ENCODE results near the gene PACRG. TPM values are rescaled to one million over a fixed set of nuclear protein-coding genes. Genes with fewer than 3 reads are reported as not detected.

Gene PACRG
- total and polyA plus RNA-seq, 2 of the 8 experiments (the other 6 are each of a cell fraction or from before 2014, with no cell fraction given): 0.44 to 0.54 TPM

DNA sequence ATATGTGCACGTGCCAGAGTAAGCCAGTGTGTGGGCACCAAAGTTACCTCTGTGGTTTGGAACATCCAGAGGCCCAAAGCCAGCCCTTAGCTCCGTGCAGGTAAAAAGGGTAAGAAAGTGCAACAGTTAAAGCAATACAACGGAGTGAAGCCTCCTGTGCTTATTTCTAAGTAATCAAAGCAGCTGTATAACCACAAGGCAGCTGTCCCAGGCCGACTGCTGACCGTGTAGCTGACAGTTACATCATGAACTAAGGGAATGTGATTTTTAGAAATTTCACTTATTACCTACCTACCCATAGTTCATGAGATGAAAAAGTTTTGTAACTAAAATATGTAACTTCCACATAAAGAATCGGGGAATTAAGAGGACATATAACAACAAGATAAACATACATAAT, 565.5 kb downstream of the PACRG start:
- H4K91ac ChIP-seq (replicated peaks; ENCODE audit: insufficient read length, low read length): no peak overlapping the region
- H3K4ac ChIP-seq (replicated peaks; ENCODE audit: insufficient read length, low read depth, low read length): no peak overlapping the region
- no peak overlapping the region for H4K5ac ChIP-seq (ENCODE audit: insufficient read length, low read depth, low read length)
- no peaks in the 10 kb centered on the region for H3K9me3 ChIP-seq (ENCODE audit: insufficient read depth in 2 of 2, low read depth in 1 of 2, low read length in 1 of 2)
- H2BK5ac ChIP-seq (ENCODE audit: low read depth, low read length): no peak overlapping the region
- no peak overlapping the region for H3K4me2 ChIP-seq (ENCODE audit: insufficient read depth in 1 of 2, low read depth in 2 of 2, low read length in 2 of 2)
- H2BK120ac ChIP-seq (replicated peaks; ENCODE audit: low read depth, low read length): no peak overlapping the region
- TF ChIP-seq RBBP5 (IDR thresholded peaks at IDR 0.05; ENCODE audit: borderline replicate concordance, low read depth, low read length) (no peak), TCF12 (IDR thresholded peaks at IDR 0.05; ENCODE audit: low read depth, low read length) (no peak), POLR2AphosphoS5 (IDR thresholded peaks at IDR 0.05; ENCODE audit: low read depth, low read length) (no peak), ASH2L (IDR thresholded peaks at IDR 0.05; ENCODE audit: low read length) (no peak), SP4 (IDR thresholded peaks at IDR 0.05; ENCODE audit: low read length) (no peak), GTF2F1 (IDR thresholded peaks at IDR 0.05; ENCODE audit: borderline replicate concordance, low read depth, low read length) (no peak), CBX5 (IDR thresholded peaks at IDR 0.05; ENCODE audit: low read depth, low read length) (no peak), CTBP2 (IDR thresholded peaks at IDR 0.05; ENCODE audit: borderline replicate concordance, insufficient read depth, insufficient read length, low read length) (no peak), SIN3A (conservative IDR thresholded peaks at IDR 0.05 in 1 of 2, IDR thresholded peaks at IDR 0.05 in 1 of 2; ENCODE audit: low read depth in 1 of 2, low read length in 2 of 2) (no peak), SRF (IDR thresholded peaks at IDR 0.05; ENCODE audit: low read depth, low read length) (no peak), RAD21 (IDR thresholded peaks at IDR 0.05 in 1 of 2, conservative IDR thresholded peaks at IDR 0.05 in 1 of 2; ENCODE audit: low read depth in 2 of 2, low read length in 2 of 2) (no peak)
- no peaks in the 10 kb centered on the region for H3K79me1 ChIP-seq (ENCODE audit: low read depth, low read length)
- ChIA-PET CTCF (ENCODE audit: partially characterized antibody) (interaction anchor here (0.6 kb wide), 1 partner anchor 347 kb away, joined by 3 read pairs; no protein-coding TSS in a partner anchor), POLR2A (ENCODE audit: partially characterized antibody) (no interaction called here)
- no peak overlapping the region for H2BK20ac ChIP-seq (ENCODE audit: low read length)
- FAIRE-seq: no peak
- WGBS, 2 experiments (ENCODE audit: extremely low coverage in 1 of 2, insufficient coverage in 1 of 2, insufficient read length in 1 of 2, insufficient replicate concordance in 2 of 2, low coverage in 1 of 2, low lambda C conversion rate in 2 of 2, missing lambda C conversion rate in 1 of 2): 88% methylated on average over 6 of the region's 6 CpGs; no CpG with 5 or more reads in 1 of the 2 experiments
- no peak overlapping the region for H3K56ac ChIP-seq (replicated peaks; ENCODE audit: insufficient read length, low read depth, low read length)
- H3K27ac ChIP-seq (ENCODE audit: low read depth, low read length): no peak overlapping the region
- no peak overlapping the region for H3K4me3 ChIP-seq (ENCODE audit: extremely low read depth in 1 of 4, insufficient read depth in 2 of 4, low read depth in 3 of 4, low read length in 4 of 4)
- no peak overlapping the region for H3K23ac ChIP-seq (ENCODE audit: insufficient read length)
- H4K8ac ChIP-seq (ENCODE audit: extremely low read depth, insufficient read depth, low read length): no peak overlapping the region
- peak overlapping the region; percentile 76; the same call in 1 of the 2 replicates for H2AFZ ChIP-seq (ENCODE audit: low read length)
- no peaks in the 10 kb centered on the region; a peak in 1 of 7 replicates for H3K4me1 ChIP-seq (replicated peaks in 1 of 4; ENCODE audit: control insufficient read depth in 3 of 4, insufficient read depth in 4 of 4, low read length in 3 of 4)
- H3K36me3 ChIP-seq (ENCODE audit: control insufficient read depth in 2 of 4, insufficient read depth in 4 of 4, low read length in 3 of 4): no peaks in the 10 kb centered on the region
- H2BK15ac ChIP-seq (ENCODE audit: low read length): no peak overlapping the region
- no peaks in the 10 kb centered on the region for H4K20me1 ChIP-seq (replicated peaks in 1 of 2; ENCODE audit: control insufficient read depth in 1 of 2, insufficient read depth in 2 of 2, low read length in 2 of 2)
- H3K23me2 ChIP-seq (ENCODE audit: low read depth, low read length): no peaks in the 10 kb centered on the region
- H3K27me3 ChIP-seq (replicated peaks in 1 of 4; ENCODE audit: control insufficient read depth in 3 of 4, extremely low read depth in 1 of 4, insufficient read depth in 3 of 4, low read length in 3 of 4): no peaks in the 10 kb centered on the region
- no peak overlapping the region for H2BK12ac ChIP-seq (ENCODE audit: low read depth, low read length)
- H2AK5ac ChIP-seq (ENCODE audit: low read depth, low read length): no peak overlapping the region; the same call in 1 of the 2 replicates
- H3K18ac ChIP-seq (ENCODE audit: extremely low read depth, low read length): no peak overlapping the region
- no peak overlapping the region for H3K14ac ChIP-seq (ENCODE audit: insufficient read length)
- no peak for DNase-seq (ENCODE audit: low read depth in 1 of 2, low spot score in 2 of 2)
- H3K79me2 ChIP-seq (ENCODE audit: control insufficient read depth in 1 of 2, insufficient read depth in 2 of 2, low read length in 2 of 2): no peaks in the 10 kb centered on the region
- H3K9ac ChIP-seq (replicated peaks in 1 of 4; ENCODE audit: extremely low read depth in 1 of 4, low read depth in 3 of 4, low read length in 3 of 4): no peak overlapping the region
